GM12878 (cell line): ENCODE results near the gene DLG1.

ENCODE experiments used
- ATF2 ChIP-seq: IDR thresholded peaks from 2 replicates; pipeline ENCODE4 v1.6.1; 2012; ENCODE audit warnings: low read length, inconsistent platforms
- BRCA1 ChIP-seq: IDR thresholded peaks from 2 replicates; pipeline ENCODE4 v1.6.1; 2011; ENCODE audit warnings: low read depth, low read length, improper control_type of control experiment
- EP300 ChIP-seq, 2 experiments: fragments of 150-350 bp in 1 of 2; IDR thresholded peaks; 2 replicates each; pipeline ENCODE4 v1.6.1; 2011 to 2012; ENCODE audit warnings: low read depth in 2 of 2, low read length in 2 of 2, borderline replicate concordance in 1 of 2, improper control_type of control experiment in 1 of 2, inconsistent platforms in 1 of 2; ENCODE audit not compliant: control insufficient read depth in 1 of 2
- EZH2 ChIP-seq: IDR thresholded peaks from 2 replicates; pipeline ENCODE4 v1.6.1; 2012; ENCODE audit warnings: low read depth, mild to moderate bottlenecking, control low read depth, inconsistent platforms, low read length, borderline replicate concordance; ENCODE audit not compliant: control insufficient read depth
- IKZF1 ChIP-seq: fragments of 450-650 bp; conservative IDR thresholded peaks from 2 replicates; pipeline ENCODE4 v1.6.1; 2017; ENCODE audit warnings: antibody characterized with exemption, mild to moderate bottlenecking
- KDM1A ChIP-seq: fragments of 200-600 bp; sonication (generic); IDR thresholded peaks from 2 replicates; pipeline ENCODE4 v1.6.1; 2016; ENCODE audit warnings: borderline replicate concordance
- MTA2 ChIP-seq: fragments of 450-650 bp; IDR thresholded peaks from 2 replicates; pipeline ENCODE4 v1.6.1; 2016; ENCODE audit warnings: low read depth, mild to moderate bottlenecking, moderate library complexity
- POLR2AphosphoS2 ChIP-seq: IDR thresholded peaks from 2 replicates; pipeline ENCODE4 v1.6.1; 2011; ENCODE audit warnings: low read depth, mild to moderate bottlenecking, low read length, improper control_type of control experiment, moderate library complexity
- RCOR1 ChIP-seq: conservative IDR thresholded peaks from 2 replicates; pipeline ENCODE4 v1.6.1; 2012; ENCODE audit warnings: low read depth, low read length, improper control_type of control experiment
- TF ChIP-seq, protein P1 (sequence below), 3 experiments: IDR thresholded peaks in 2 of 3; conservative IDR thresholded peaks in 1 of 3; 2 replicates each; pipeline ENCODE4 v1.5.1; 2011; ENCODE audit warnings: low read depth in 3 of 3, low read length in 3 of 3, mild to moderate bottlenecking in 3 of 3, control low read depth in 2 of 3, moderate library complexity in 2 of 3, inconsistent platforms in 1 of 3, mixed read lengths in 1 of 3; ENCODE audit not compliant: control insufficient read depth in 2 of 3, insufficient read depth in 1 of 3; ENCODE audit errors: extremely low read depth in 1 of 3

GRCh38 chr3:197022405-197023231, 275.8 kb downstream of the DLG1 start:
- no peak for TF ChIP-seq ATF2
- no peak for TF ChIP-seq KDM1A
- TF ChIP-seq, protein P1, sequence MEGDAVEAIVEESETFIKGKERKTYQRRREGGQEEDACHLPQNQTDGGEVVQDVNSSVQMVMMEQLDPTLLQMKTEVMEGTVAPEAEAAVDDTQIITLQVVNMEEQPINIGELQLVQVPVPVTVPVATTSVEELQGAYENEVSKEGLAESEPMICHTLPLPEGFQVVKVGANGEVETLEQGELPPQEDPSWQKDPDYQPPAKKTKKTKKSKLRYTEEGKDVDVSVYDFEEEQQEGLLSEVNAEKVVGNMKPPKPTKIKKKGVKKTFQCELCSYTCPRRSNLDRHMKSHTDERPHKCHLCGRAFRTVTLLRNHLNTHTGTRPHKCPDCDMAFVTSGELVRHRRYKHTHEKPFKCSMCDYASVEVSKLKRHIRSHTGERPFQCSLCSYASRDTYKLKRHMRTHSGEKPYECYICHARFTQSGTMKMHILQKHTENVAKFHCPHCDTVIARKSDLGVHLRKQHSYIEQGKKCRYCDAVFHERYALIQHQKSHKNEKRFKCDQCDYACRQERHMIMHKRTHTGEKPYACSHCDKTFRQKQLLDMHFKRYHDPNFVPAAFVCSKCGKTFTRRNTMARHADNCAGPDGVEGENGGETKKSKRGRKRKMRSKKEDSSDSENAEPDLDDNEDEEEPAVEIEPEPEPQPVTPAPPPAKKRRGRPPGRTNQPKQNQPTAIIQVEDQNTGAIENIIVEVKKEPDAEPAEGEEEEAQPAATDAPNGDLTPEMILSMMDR (IDR thresholded peaks at IDR 0.05 in 2 of 3, conservative IDR thresholded peaks at IDR 0.05 in 1 of 3; ENCODE audit: control insufficient read depth in 2 of 3, extremely low read depth in 1 of 3, insufficient read depth in 1 of 3, low read depth in 3 of 3, low read length in 3 of 3): no peak
- TF ChIP-seq IKZF1: 0 out of 2 replicates have a peak, but pooled peaks have one; percentile 3
- no peak for TF ChIP-seq EZH2
- TF ChIP-seq BRCA1: no peak
- TF ChIP-seq EP300 (IDR thresholded peaks at IDR 0.05; ENCODE audit: borderline replicate concordance in 1 of 2, control insufficient read depth in 1 of 2, low read depth in 2 of 2, low read length in 2 of 2): 0 out of 4 replicates have a peak, but pooled peaks of 1 of the 2 experiments have one; percentile 9
- TF ChIP-seq MTA2: no peak
- no peak for TF ChIP-seq RCOR1
- TF ChIP-seq POLR2AphosphoS2: no peak
